HS-5 (cell line): ENCODE measurements around the gene NOTCH3.
A peak's percentile ranks its signal among the peaks of the same experiment; 100 is the strongest.

ENCODE experiments used
- DNase-seq: peaks from one replicate; pipeline ENCODE4 v3.0.0-alpha.2; 2012; ENCODE audit warnings: low read depth

The NOTCH3 gene

GRCh38 chr19:15235781-15236180 is 35.0 kb upstream of the NOTCH3 start:
- DNase-seq: no peak

- DNase-seq: no peak
Observed at GRCh38 chr19:15234431-15235130, 33.8 kb upstream of the NOTCH3 start.

- DNase-seq: no peak
Observed at GRCh38 chr19:15231271-15231670, 30.5 kb upstream of the NOTCH3 start.

- DNase-seq: no peak
Observed at GRCh38 chr19:15227261-15227660, 26.5 kb upstream of the NOTCH3 start.

GRCh38 chr19:15225760-15226159 is 25.0 kb upstream of the NOTCH3 start:
- DNase-seq: no peak

GRCh38 chr19:15223649-15224361 is 23.0 kb upstream of the NOTCH3 start:
- no peak for DNase-seq

- peak; percentile 84 for DNase-seq
Observed at GRCh38 chr19:15222738-15223648, 22.2 kb upstream of the NOTCH3 start.

- no peak for DNase-seq
Observed at GRCh38 chr19:15220833-15221232, 20.0 kb upstream of the NOTCH3 start.

- no peak for DNase-seq
Observed at GRCh38 chr19:15218501-15218900, 17.7 kb upstream of the NOTCH3 start.

GRCh38 chr19:15216363-15216762 is 15.6 kb upstream of the NOTCH3 start:
- no peak for DNase-seq

GRCh38 chr19:15213715-15214381 is 13.1 kb upstream of the NOTCH3 start:
- DNase-seq: no peak

GRCh38 chr19:15212711-15213110 is 11.9 kb upstream of the NOTCH3 start:
- no peak for DNase-seq

GRCh38 chr19:15210323-15210781 is 9.6 kb upstream of the NOTCH3 start:
- peak; percentile 56 for DNase-seq

- no peak for DNase-seq
Observed at GRCh38 chr19:15201374-15202023, 704 bp upstream of the NOTCH3 start.

- no peak for DNase-seq
Observed at GRCh38 chr19:15199661-15200552, 888 bp downstream of the NOTCH3 start.

GRCh38 chr19:15198951-15199660 is 1.7 kb downstream of the NOTCH3 start:
- DNase-seq: no peak

- no peak for DNase-seq
Observed at GRCh38 chr19:15197942-15198341, 2.9 kb downstream of the NOTCH3 start.

- no peak for DNase-seq
Observed at GRCh38 chr19:15197275-15197941, 3.4 kb downstream of the NOTCH3 start.

- DNase-seq: no peak
Observed at GRCh38 chr19:15196360-15197005, 4.3 kb downstream of the NOTCH3 start.
